ENCODE results near the gene SLC22A1. TPM values are rescaled to one million over a fixed set of nuclear protein-coding genes. Genes with fewer than 3 reads are reported as not detected.

Gene SLC22A1
- total RNA-seq, 3 donors from 2014 or later = 1.7 to 7.0 (median 4.3) TPM

GRCh38 chr6:160178271-160178670 is 56.7 kb downstream of the SLC22A1 start:
- Mint-ChIP-seq H3K9me3 (no peaks in the 10 kb centered on the region), H3K27me3 (ENCODE audit: low read depth) (peaks cover 2% of the 10 kb centered on the region), H3K4me3 (no peak overlapping the region), H3K4me1 (ENCODE audit: low read depth) (no peaks in the 10 kb centered on the region), H3K36me3 (ENCODE audit: insufficient read depth) (no peaks in the 10 kb centered on the region)
- ATAC-seq = no peak
- DNase-seq = no peak

- H3K4me3 Mint-ChIP-seq = no peak overlapping the region
Measured at GRCh38 chr6:160180706-160181105, 59.1 kb downstream of the SLC22A1 start.

GRCh38 chr6:160188773-160189172 is 67.2 kb downstream of the SLC22A1 start:
- Mint-ChIP-seq H3K27me3 (ENCODE audit: low read depth) (peaks cover 8% of the 10 kb centered on the region), H3K4me1 (ENCODE audit: low read depth) (no peaks in the 10 kb centered on the region), H3K4me3 (no peak overlapping the region), H3K9me3 (peaks cover 17% of the 10 kb centered on the region), H3K36me3 (ENCODE audit: insufficient read depth) (no peaks in the 10 kb centered on the region)
- DNase-seq (no peak), ATAC-seq (no peak)

More at GRCh38 chr6:160180706-160181105, 59.1 kb downstream of the SLC22A1 start:
- no peak for ATAC-seq
- no peaks in the 10 kb centered on the region for H3K36me3 Mint-ChIP-seq (ENCODE audit: insufficient read depth)
- no peaks in the 10 kb centered on the region for H3K9me3 Mint-ChIP-seq
- no peaks in the 10 kb centered on the region for H3K4me1 Mint-ChIP-seq (ENCODE audit: low read depth)
- DNase-seq = no peak
- peaks cover 3% of the 10 kb centered on the region for H3K27me3 Mint-ChIP-seq (ENCODE audit: low read depth)

GRCh38 chr6:160190081-160190480 is 68.5 kb downstream of the SLC22A1 start:
- Mint-ChIP-seq H3K4me1 (ENCODE audit: low read depth) (no peaks in the 10 kb centered on the region), H3K36me3 (ENCODE audit: insufficient read depth) (no peaks in the 10 kb centered on the region), H3K27me3 (ENCODE audit: low read depth) (peaks cover 8% of the 10 kb centered on the region), H3K9me3 (peaks cover 28% of the 10 kb centered on the region), H3K4me3 (no peak overlapping the region)
- ATAC-seq (no peak), DNase-seq (no peak)

- H3K9me3 Mint-ChIP-seq = peaks cover 28% of the 10 kb centered on the region
- peaks cover 8% of the 10 kb centered on the region for H3K27me3 Mint-ChIP-seq (ENCODE audit: low read depth)
- H3K36me3 Mint-ChIP-seq (ENCODE audit: insufficient read depth) = no peaks in the 10 kb centered on the region
- no peak for ATAC-seq
- DNase-seq = no peak
- no peaks in the 10 kb centered on the region for H3K4me1 Mint-ChIP-seq (ENCODE audit: low read depth)
- H3K4me3 Mint-ChIP-seq = no peak overlapping the region
Measured at GRCh38 chr6:160190973-160191372, 69.4 kb downstream of the SLC22A1 start.

- no peak for DNase-seq
- H3K27me3 Mint-ChIP-seq (ENCODE audit: low read depth) = peaks cover 10% of the 10 kb centered on the region
- H3K36me3 Mint-ChIP-seq (ENCODE audit: insufficient read depth) = no peaks in the 10 kb centered on the region
Measured at GRCh38 chr6:160192840-160193239, 71.2 kb downstream of the SLC22A1 start.

GRCh38 chr6:160194808-160195207 is 73.2 kb downstream of the SLC22A1 start:
- Mint-ChIP-seq H3K4me1 (ENCODE audit: low read depth) (no peaks in the 10 kb centered on the region), H3K27me3 (ENCODE audit: low read depth) (peaks cover 8% of the 10 kb centered on the region), H3K4me3 (no peak overlapping the region), H3K9me3 (peaks cover 34% of the 10 kb centered on the region), H3K36me3 (ENCODE audit: insufficient read depth) (no peaks in the 10 kb centered on the region)
- DNase-seq = no peak
- ATAC-seq = no peak

More at GRCh38 chr6:160192840-160193239, 71.2 kb downstream of the SLC22A1 start:
- no peak overlapping the region for H3K4me3 Mint-ChIP-seq
- no peak for ATAC-seq
- H3K9me3 Mint-ChIP-seq = peaks cover 34% of the 10 kb centered on the region
- H3K4me1 Mint-ChIP-seq (ENCODE audit: low read depth) = no peaks in the 10 kb centered on the region

GRCh38 chr6:160197662-160198061 is 76.0 kb downstream of the SLC22A1 start:
- ATAC-seq (no peak), DNase-seq (no peak)
- Mint-ChIP-seq H3K27me3 (ENCODE audit: low read depth) (peaks cover 15% of the 10 kb centered on the region), H3K9me3 (peaks cover 30% of the 10 kb centered on the region), H3K36me3 (ENCODE audit: insufficient read depth) (no peaks in the 10 kb centered on the region), H3K4me3 (no peak overlapping the region), H3K4me1 (ENCODE audit: low read depth) (no peaks in the 10 kb centered on the region)

- no peak for DNase-seq
- no peak overlapping the region for H3K4me3 Mint-ChIP-seq
- H3K4me1 Mint-ChIP-seq (ENCODE audit: low read depth) = no peaks in the 10 kb centered on the region
- no peak for ATAC-seq
- no peaks in the 10 kb centered on the region for H3K36me3 Mint-ChIP-seq (ENCODE audit: insufficient read depth)
- peaks cover 15% of the 10 kb centered on the region for H3K27me3 Mint-ChIP-seq (ENCODE audit: low read depth)
- H3K9me3 Mint-ChIP-seq = peaks cover 21% of the 10 kb centered on the region
Measured at GRCh38 chr6:160198606-160199211, 77.1 kb downstream of the SLC22A1 start.

- peaks cover 10% of the 10 kb centered on the region for H3K9me3 Mint-ChIP-seq
- H3K36me3 Mint-ChIP-seq (ENCODE audit: insufficient read depth) = no peaks in the 10 kb centered on the region
- no peak overlapping the region for H3K4me3 Mint-ChIP-seq
Measured at GRCh38 chr6:160201061-160201460, 79.4 kb downstream of the SLC22A1 start.

GRCh38 chr6:160202411-160202810 is 80.8 kb downstream of the SLC22A1 start:
- Mint-ChIP-seq H3K4me3 (no peak overlapping the region), H3K27me3 (ENCODE audit: low read depth) (peaks cover 11% of the 10 kb centered on the region)
- no peak for ATAC-seq

More at GRCh38 chr6:160201061-160201460, 79.4 kb downstream of the SLC22A1 start:
- no peak for DNase-seq
- Mint-ChIP-seq H3K4me1 (ENCODE audit: low read depth) (no peaks in the 10 kb centered on the region), H3K27me3 (ENCODE audit: low read depth) (peaks cover 15% of the 10 kb centered on the region)
- no peak for ATAC-seq

GRCh38 chr6:160203076-160203475 is 81.5 kb downstream of the SLC22A1 start:
- H3K9me3 Mint-ChIP-seq = peaks cover 8% of the 10 kb centered on the region
- no peaks in the 10 kb centered on the region for H3K36me3 Mint-ChIP-seq (ENCODE audit: insufficient read depth)
- H3K4me3 Mint-ChIP-seq = no peak overlapping the region
- DNase-seq (no peak), ATAC-seq (no peak)
- peaks cover 8% of the 10 kb centered on the region for H3K27me3 Mint-ChIP-seq (ENCODE audit: low read depth)
- no peaks in the 10 kb centered on the region for H3K4me1 Mint-ChIP-seq (ENCODE audit: low read depth)

More at GRCh38 chr6:160202411-160202810, 80.8 kb downstream of the SLC22A1 start:
- Mint-ChIP-seq H3K4me1 (ENCODE audit: low read depth) (no peaks in the 10 kb centered on the region), H3K9me3 (peaks cover 8% of the 10 kb centered on the region), H3K36me3 (ENCODE audit: insufficient read depth) (no peaks in the 10 kb centered on the region)
- DNase-seq = no peak

GRCh38 chr6:160203522-160203921 is 81.9 kb downstream of the SLC22A1 start:
- Mint-ChIP-seq H3K36me3 (ENCODE audit: insufficient read depth) (no peaks in the 10 kb centered on the region), H3K4me3 (no peak overlapping the region), H3K4me1 (ENCODE audit: low read depth) (no peaks in the 10 kb centered on the region), H3K27me3 (ENCODE audit: low read depth) (peaks cover 8% of the 10 kb centered on the region), H3K9me3 (peaks cover 10% of the 10 kb centered on the region)
- ATAC-seq (no peak), DNase-seq (no peak)

- Mint-ChIP-seq H3K4me1 (ENCODE audit: low read depth) (no peaks in the 10 kb centered on the region), H3K4me3 (no peak overlapping the region), H3K9me3 (peaks cover 10% of the 10 kb centered on the region), H3K27me3 (ENCODE audit: low read depth) (peaks cover 8% of the 10 kb centered on the region), H3K36me3 (ENCODE audit: insufficient read depth) (no peaks in the 10 kb centered on the region)
- DNase-seq (no peak), ATAC-seq (no peak)
Measured at GRCh38 chr6:160203953-160204352, 82.3 kb downstream of the SLC22A1 start.

- no peak for ATAC-seq
- Mint-ChIP-seq H3K36me3 (ENCODE audit: insufficient read depth) (no peaks in the 10 kb centered on the region), H3K9me3 (peaks cover 10% of the 10 kb centered on the region)
Measured at GRCh38 chr6:160204710-160205109, 83.1 kb downstream of the SLC22A1 start.

More at GRCh38 chr6:160204710-160205109, 83.1 kb downstream of the SLC22A1 start:
- no peak overlapping the region for H3K4me3 Mint-ChIP-seq
- no peaks in the 10 kb centered on the region for H3K4me1 Mint-ChIP-seq (ENCODE audit: low read depth)
- peaks cover 8% of the 10 kb centered on the region for H3K27me3 Mint-ChIP-seq (ENCODE audit: low read depth)
- DNase-seq = no peak

Measured in activated T-cell treated with anti-CD3 and anti-CD28 coated beads, Interleukin-2, amount 50 U/mL, for 4 hours (primary cell).